ENCODE results near the gene ZNRF2.
"Not testable (repeated sequence)": the region's sequence is repeated elsewhere in the genome, so short reads cannot be mapped to it uniquely, and the experiment has no call there.

Gene ZNRF2

DNA sequence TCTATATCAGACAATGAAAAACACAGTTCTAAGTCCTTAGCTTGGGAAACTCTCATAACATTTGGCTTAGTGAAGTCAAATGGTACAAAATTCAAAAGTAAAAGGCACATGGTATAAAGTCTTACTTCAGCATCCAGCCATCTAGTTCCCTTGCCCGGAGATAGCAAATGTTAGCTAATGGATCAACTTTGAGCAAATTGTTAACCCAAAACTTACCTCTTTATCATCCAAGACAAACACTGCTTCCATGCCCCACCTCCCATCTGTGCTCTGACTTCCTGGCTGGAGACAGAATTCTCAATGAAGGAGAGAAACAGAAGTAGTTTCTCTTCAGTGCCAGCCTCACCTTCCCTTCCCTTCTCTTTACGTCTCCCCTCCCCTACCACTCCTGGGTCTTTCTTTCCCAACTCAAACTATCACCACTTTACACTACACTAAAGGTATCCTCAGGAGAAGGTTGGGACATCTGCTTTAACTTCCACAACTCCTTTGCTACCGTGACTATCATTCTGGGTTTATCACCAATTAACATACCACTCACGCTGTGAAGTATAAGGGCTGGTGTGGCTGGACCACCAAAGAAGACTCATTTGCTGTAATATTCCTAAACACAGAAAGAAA is 21.2 kb upstream of the ZNRF2 start:
- no peak for DNase-seq

DNA sequence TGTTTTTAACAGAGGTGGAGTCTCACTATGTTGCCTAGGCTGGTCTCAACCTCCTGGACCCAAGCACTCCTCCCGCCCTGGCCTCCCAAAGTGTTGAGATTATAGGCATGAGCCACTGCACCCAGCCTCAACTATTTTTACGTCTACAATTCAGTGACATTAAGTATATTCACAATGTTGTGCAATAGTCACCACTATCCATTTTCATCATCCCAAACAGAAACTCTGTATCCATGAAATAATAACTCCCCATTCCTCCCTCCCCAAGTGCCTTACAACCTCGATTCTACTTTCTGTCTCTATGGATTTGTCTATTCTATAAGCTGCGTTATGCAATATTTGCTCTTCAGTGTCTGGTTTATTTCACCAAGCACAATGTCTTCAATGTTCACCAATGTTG is 20.3 kb upstream of the ZNRF2 start:
- DNase-seq = no peak

- DNase-seq = not testable (repeated sequence)
These were observed 19.2 kb upstream of the ZNRF2 start for GRCh38 chr7:30265189-30265588.

GRCh38 chr7:30266686-30267085 is 17.7 kb upstream of the ZNRF2 start:
- no peak for DNase-seq

DNA sequence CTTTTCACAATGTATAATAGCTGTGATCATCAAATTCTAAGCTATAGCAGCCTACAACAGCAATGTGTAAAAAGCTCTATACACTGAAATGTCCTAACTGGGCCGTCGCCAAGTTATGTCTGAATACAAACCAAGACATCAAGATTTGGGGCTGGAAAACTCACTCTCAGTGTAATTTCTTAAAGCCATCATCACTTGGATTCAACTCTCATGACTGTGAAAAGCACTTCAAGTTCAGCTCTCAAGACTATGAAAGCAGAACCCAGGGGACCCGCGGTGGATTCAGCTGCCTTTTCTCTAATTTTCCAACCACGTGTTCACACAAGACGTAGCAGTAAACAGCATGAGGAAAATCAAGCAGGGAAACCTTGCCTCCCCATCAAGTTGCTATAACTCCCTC is 15.8 kb upstream of the ZNRF2 start:
- DNase-seq = no peak

- no peak for DNase-seq
These were observed 14.9 kb upstream of the ZNRF2 start for GRCh38 chr7:30269490-30269889.

DNA sequence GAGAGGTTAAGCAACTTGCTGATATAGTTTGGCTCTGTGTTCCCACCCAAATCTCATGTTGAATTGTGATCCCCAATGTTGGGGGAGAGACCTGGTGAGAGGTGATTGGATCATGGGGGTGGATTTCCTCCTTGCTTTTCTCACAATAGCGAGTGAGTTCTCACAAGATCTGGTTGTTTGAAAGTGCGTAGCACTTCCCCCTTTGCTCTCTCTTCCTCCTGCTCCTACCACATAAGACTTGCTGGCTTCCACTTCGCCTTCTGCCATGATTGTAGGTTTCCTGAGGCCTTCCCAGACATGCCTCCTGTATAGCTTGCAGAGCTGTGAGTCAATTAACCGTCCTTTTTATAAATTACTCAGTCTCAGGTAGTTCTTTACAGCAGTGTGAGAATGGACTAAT is 13.5 kb upstream of the ZNRF2 start:
- DNase-seq = no peak

DNA sequence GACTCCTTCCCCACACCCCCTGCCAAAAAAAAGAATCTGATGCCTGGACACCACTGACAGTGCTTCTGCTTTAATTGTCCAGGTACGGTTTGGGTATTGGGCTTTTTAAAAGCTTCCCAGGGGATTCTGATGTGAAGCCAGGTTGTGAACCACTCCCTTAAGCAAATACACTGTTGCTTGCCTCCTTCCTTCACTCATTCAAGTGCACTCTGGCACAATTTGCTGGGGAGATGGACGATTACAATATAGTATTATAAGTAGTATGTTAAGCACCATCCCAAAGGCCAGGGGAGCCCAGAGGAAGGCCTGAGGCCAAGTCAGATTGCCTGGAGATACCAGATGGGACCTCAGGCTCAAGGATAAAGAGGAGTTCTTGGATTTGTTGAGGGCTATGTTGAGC is 12.3 kb upstream of the ZNRF2 start:
- DNase-seq = no peak

GRCh38 chr7:30273552-30273951 is 10.8 kb upstream of the ZNRF2 start:
- no peak for DNase-seq

- no peak for DNase-seq
These were observed 9.8 kb upstream of the ZNRF2 start for GRCh38 chr7:30274641-30275040.

DNA sequence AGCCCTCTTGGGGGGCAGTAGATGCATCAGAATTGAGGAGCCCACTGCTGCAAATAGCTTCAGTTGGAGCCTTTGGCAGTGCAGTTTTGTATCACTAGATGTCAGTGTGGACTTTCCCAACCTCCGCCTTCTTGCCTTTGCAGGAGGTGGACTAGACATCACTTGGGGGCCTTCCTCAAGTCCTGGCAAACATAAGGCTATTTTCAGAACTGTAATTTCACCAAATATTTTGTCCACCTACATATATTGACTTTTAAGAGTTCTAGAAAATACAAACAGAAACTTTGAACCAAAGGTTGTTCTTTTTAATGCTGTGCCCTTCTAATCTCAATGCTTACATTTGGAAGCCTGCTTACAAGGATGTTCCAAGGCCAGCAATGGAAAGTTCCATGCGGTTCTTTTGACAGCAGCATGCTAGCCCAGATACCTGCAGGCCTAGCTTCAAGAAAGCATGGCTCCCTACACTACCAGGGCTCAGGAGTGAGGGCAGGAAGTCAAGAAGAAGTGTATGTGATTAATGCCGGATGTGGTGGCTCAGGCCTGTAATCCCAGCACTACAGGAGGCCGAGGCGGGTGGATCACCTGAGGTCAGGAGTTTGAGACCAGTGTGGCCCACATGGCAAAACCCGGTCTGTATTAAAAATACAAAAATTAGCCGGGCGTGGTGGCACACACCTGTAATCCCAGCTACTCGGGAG is 8.0 kb upstream of the ZNRF2 start:
- DNase-seq = peak; percentile 48

GRCh38 chr7:30278376-30278775 is 6.0 kb upstream of the ZNRF2 start:
- no peak for DNase-seq

- DNase-seq = peak; percentile 1
These were observed 5.3 kb upstream of the ZNRF2 start for GRCh38 chr7:30278849-30279652.

GRCh38 chr7:30279653-30279904 is 4.8 kb upstream of the ZNRF2 start:
- DNase-seq = no peak

DNA sequence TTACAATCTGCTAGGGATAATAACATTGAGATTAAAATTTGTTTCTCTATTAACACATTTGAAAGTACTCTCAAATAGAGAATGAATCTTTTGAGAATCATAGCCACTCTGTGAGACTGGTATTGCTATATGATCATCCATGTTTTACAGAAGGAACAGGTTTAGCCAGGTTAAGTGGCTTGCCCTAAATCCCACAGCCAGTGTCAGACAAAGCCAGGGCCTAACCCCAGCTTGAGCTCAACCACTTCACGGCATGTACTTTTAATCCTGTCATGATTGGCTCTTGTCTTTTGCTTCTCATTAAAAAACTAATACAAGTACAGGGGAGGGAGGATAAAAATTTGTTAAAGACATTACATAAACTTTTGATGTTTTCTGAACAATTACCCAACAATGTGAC is 3.8 kb upstream of the ZNRF2 start:
- no peak for DNase-seq

DNA sequence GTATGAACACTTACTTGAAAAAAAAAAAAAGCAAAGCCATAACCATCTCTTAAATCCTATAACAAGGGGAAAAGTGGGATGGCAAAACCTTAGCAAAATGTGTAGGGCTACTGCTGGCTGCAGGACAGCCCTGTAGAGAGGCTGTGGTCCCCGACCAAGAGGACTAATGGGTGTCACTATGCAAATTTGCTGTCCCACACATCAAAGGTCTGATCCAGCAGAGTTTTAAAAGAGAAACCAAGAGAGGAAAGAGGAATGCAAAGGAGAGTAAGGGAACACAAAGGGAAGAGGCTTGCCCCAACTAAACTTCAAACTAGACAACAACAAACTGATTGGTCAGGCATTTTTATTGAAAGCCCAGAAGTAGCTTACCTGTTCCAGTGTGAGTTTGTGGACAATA is 3.1 kb upstream of the ZNRF2 start:
- no peak for DNase-seq

GRCh38 chr7:30281791-30282190 is 2.6 kb upstream of the ZNRF2 start:
- no peak for DNase-seq

GRCh38 chr7:30282735-30283134 is 1.7 kb upstream of the ZNRF2 start:
- no peak for DNase-seq

DNA sequence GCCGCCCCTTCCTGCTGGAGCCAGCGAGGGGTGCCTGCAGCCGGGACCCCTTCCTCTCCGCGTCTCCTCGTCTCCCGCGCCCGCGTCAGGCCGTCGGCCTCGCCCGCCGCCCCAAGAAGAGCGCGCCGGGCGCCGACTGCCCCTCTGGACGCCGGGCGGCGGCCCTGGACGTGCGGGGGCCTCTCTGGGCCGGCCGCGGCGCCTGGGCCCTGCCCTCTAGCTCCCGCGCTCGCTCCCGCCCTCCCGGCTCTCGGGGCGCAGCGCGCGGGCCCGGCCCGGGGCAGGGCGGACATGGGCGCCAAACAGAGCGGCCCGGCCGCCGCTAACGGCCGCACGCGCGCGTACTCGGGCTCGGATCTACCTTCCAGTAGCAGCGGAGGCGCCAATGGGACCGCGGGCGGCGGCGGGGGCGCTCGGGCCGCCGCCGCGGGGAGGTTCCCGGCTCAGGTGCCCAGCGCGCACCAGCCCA is 704 bp downstream of the ZNRF2 start:
- DNase-seq = peak; percentile 53

DNA sequence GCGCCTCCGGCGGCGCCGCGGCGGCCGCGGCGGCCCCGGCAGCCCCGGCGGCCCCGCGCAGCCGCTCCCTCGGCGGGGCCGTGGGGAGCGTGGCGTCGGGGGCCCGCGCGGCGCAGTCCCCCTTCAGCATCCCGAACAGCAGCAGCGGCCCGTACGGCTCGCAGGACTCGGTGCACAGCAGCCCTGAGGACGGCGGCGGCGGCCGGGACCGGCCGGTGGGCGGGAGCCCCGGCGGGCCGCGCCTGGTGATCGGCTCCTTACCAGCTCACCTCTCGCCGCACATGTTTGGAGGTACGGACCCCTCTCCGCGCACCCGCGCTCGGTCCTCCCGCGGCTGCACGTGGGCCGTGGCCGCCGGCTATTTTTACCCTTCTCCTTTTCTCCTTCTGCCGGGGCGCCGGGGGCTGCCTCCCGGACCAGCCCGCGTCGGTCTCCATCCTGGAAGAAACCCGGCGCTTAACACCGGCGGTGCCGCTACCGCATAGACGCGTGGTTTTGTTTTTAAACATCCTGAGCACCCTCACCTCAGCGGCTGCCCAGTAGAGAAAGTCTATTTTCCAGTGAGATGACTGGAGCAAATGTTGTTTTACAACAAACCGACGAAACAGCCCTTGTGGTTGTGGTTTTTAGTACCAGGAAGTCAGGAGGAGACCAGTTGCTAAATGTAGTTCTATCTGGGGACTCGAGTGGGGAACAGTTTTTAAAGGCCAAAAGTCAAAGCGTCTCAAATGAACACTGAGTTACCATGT is 1.3 kb downstream of the ZNRF2 start:
- peak; percentile 65 for DNase-seq

DNA sequence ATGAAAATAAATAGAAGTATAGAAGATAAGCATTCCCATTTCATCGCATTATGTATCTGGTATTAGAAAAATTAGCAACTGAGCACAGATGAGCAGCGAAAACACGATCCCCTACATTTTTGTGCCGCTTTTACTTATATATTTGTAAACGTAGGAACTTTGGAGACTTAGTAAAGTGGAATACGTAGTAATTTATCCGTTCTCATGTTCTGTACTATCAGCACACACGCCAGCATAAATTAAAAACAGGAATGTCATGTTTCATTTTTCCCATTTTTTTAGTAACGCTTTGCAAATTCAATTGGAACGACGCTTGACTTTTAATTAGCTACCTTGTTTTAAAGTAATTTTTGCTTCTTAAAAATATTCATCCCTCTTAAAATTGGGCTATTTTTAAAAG is 2.4 kb downstream of the ZNRF2 start:
- no peak for DNase-seq

DNA sequence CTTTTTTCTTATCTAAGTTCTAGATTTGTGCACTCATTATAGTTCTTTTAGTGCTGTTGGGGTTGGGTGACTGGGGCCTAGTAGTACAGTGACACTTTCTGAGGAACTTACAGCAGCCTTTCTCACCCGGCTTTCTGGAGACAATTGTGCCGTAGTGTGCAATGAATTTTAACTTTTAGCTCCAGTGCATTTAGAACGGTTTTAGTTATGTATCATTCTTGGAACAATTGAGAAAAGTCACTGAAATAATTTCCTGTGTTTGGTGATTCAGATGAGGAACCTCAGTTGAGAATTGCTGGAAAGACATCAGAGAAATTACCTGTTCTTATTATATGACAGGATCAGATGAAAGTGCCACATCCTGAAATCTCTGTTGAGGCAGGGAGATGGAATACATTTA is 3.2 kb downstream of the ZNRF2 start:
- DNase-seq = not testable (repeated sequence)

- DNase-seq = peak; percentile 18
These were observed 5.2 kb downstream of the ZNRF2 start for GRCh38 chr7:30289634-30290033.

GRCh38 chr7:30290317-30290716 is 5.9 kb downstream of the ZNRF2 start:
- DNase-seq = peak; percentile 69
